GM18511 (cell line): ENCODE data around the gene FAM20C.

Source experiments
- ATAC-seq: cut with Tn5 transposase; IDR thresholded peaks from one replicate; pipeline ENCODE4 v1.9.1; 2021; ENCODE audit warnings: mild to moderate bottlenecking, moderate library complexity; ENCODE audit not compliant: unreplicated experiment

The FAM20C gene

DNA sequence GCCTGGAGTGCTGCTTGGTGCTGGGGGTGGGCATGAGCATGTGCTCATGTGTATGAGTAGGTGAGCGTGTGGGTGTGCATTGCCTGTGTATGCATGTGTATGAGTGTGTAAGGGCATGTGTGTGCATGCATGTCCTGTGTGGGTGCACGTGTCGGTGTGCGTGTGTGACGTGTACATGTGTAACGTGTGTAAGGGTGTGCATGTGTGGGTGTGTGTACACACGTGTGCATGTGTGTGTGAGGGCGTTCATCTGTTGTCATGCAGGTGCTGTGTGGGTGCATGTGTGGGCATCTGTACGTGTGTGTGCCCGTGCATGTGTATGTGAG, 30.3 kb downstream of the FAM20C start:
- ATAC-seq: no peak

GRCh38 chr7:223118-223800, 30.9 kb downstream of the FAM20C start:
- ATAC-seq: no peak

DNA sequence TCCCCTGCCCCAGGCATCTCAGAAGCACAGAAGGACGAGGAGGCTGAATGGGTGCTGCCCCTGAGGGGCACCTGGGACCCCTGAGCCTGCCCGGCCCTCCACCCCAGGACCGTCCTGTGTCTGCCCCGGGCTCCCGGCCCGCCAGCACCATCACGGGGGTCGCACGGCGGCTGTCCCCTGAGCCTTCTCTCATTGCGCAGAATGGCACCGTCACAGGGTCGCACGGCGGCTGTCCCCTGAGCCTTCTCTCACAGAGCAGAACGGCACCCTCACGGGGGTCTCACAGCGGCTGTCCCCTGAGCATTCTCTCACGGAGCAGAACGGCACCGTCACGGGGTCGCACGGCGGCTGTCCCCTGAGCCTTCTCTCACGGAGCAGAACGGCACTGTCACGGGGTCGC, 31.5 kb downstream of the FAM20C start:
- no peak for ATAC-seq

- no peak for ATAC-seq
These were observed 34.0 kb downstream of the FAM20C start for GRCh38 chr7:226281-226895.

GRCh38 chr7:227926-228325, 35.6 kb downstream of the FAM20C start:
- ATAC-seq: no peak

GRCh38 chr7:228610-229009, 36.2 kb downstream of the FAM20C start:
- ATAC-seq: no peak

DNA sequence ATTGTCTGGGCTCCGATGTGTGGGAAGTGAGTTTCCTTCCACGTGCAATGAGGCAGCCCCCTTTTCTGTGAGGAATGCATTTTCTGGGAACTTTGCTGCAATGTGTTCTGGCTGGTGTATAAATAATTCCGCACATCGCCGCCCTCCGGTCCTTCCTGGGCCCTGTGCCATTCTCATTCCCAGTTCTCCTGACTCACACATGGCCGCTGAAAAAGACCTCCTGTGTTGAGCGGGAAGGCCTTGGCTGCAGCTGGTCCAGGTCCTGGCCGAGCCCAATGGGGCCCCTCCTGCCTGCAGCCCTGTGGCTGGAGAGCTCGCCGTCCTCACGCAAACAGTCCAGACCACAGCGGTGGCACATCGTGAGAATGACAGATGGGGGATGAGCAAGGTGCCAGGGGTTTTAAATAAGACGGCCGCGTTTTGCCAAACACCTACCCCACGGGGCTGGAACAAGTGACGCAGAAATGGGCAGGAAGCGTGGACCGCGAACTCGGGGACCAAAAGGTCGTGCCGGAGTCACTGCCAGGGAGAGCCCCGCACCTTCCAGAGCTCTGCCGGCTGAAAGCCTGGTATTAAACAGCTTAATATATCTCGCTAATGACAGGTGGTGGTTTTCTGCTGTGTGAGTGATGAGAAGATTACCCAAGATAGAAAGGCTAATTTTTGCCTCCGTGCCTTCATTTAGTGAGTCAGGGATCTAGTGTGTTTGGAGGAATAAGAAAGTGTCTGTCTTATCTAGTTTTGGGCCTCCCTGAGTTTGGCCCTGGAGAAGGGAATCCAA, 37.0 kb downstream of the FAM20C start:
- no peak for ATAC-seq

- ATAC-seq: no peak
These were observed 37.9 kb downstream of the FAM20C start for GRCh38 chr7:230274-230673.

DNA sequence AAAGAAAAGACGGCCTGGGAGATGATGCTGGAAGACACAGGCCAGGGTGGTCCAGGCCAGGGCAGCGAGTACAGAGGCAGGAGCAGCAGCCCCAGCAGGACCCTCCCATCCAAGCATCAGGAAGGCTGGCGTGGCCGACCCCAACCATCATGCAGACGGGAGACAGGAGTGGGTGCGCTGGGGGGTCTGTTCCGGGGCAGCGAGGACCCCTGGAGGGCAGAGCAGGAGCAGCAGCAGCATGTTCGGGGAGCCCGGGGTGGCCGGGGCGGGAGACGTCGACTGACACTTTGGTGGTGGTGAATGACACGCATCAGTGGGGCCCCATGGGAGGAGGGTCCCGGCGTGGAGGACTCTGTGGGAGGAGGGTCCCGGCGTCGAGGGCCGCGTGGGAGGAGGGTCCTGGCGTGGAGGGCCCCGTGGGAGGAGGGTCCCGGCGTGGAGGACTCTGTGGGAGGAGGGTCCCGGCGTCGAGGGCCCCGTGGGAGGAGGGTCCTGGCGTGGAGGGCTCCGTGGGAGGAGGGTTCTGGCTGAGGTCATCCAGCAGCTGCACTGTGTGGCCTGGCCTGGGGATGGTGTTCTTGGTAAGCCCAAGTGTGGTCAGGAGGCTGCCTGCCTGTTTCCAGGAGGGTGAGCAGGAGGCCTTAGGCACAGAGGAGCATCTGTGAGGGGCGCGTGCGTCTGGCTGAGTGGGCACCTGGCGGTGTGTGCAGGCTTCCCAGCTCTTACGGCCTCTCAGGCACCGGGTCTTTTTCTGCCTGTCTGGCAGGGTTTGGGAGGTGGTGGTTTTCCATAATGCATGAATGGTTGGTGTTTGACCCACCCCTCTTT, 38.9 kb downstream of the FAM20C start:
- ATAC-seq: no peak

GRCh38 chr7:231858-232246, 39.5 kb downstream of the FAM20C start:
- ATAC-seq: no peak

DNA sequence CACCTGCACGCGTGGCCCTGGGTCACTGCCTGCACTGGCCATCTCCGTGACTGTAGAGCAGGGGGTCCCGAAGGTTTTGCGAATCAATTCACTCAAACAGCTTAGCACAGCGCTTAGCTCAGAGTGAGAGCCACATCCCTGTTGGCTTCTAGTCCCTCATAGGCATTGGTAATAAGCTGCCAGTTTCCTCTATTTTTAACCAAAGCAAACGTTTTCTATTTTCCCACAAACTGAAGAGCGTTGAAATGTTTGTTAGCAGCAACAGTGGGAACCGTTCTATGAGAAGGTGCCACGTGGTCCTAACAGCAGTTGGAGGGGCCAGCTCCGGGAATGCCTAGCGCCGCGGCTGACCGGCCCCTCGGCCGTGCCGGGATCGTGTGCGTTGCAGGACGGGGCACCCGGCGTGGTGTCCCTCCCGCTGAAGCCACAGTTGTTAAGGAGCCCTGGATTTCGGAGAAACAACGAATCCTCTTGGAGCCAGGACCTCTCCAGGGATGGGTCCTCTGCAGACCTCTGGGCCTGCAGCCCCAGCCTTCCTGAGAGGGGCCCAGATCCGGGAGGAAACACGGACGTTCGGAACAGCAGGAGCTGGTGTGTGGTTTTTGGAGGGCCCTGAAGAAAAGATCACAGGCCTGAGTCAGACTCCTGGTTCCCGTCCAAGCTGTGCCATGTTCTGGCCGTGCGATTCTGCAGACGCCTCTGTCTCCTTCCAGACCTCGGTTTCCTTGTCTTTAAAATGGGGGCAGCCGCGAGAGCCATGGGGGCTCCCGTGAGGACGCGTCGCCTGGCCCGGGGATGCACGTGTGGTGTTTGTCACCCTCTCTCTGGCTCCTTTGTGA, 40.3 kb downstream of the FAM20C start:
- no peak for ATAC-seq

- ATAC-seq: no peak
These were observed 41.1 kb downstream of the FAM20C start for GRCh38 chr7:233249-234035.

GRCh38 chr7:234051-234707, 41.8 kb downstream of the FAM20C start:
- ATAC-seq: no peak

- ATAC-seq: no peak
These were observed 42.6 kb downstream of the FAM20C start for GRCh38 chr7:234708-235553.

GRCh38 chr7:235576-236395, 43.4 kb downstream of the FAM20C start:
- ATAC-seq: no peak

DNA sequence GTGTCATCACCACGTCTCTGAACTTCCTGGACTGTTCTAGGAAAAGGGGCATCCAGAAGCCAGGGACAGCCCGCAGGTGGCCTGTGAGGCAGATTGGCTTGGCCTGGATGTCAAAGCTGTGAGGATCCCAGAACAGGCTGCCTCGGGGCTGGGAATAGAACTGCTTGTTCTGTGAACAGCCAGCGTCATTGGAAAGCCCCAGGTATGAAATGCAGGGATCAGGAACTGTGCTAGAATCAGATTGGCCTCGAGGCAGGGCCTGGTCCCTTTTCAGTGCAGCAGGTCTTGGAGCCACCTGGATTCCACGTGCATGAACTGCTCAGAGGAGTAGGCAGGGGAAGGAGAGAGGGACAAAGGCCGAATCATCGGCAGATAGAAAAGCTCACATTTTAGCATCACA, 44.6 kb downstream of the FAM20C start:
- ATAC-seq: no peak

DNA sequence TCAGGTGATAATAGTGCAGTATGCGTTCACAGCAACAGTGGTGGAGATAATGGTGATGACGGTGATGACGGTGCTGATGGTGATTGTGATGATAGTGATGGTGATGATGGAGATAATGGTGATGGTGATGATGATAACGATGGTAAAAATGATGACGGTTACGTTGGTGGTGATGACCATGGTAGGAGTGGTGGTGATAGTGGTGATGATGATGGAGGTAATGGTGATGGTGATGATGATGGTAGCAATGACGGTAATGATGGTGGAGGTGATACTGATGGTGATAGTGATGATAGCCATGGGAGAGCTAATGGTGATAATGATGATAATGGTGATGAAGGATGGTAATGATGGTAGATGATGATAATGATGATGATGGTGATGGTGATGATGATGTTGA, 45.0 kb downstream of the FAM20C start:
- ATAC-seq: no peak
